ENCODE results near the gene APPBP2. TPM values are rescaled to one million over a fixed set of nuclear protein-coding genes. Genes with fewer than 3 reads are reported as not detected.
A peak's percentile ranks its signal among the peaks of the same experiment; 100 is the strongest.

The APPBP2 gene
- total RNA-seq, 6 experiments from 2014 or later = 51.5 to 65.9 (median 58.8) TPM

GRCh38 chr17:60508384-60508980, 17.6 kb downstream of the APPBP2 start:
- no peaks in the 10 kb centered on the region for H3K9me3 Mint-ChIP-seq
- H3K27ac Mint-ChIP-seq = 0 out of 2 replicates have a peak overlapping the region, but pooled peaks have one; percentile 9

GRCh38 chr17:60506312-60506711, 19.7 kb downstream of the APPBP2 start:
- DNase-seq = peak; percentile 80
- Mint-ChIP-seq H3K4me1 (ENCODE audit: low read depth) (peaks cover 34% of the 10 kb centered on the region), H3K9me3 (no peaks in the 10 kb centered on the region), H3K27me3 (ENCODE audit: insufficient read depth) (no peaks in the 10 kb centered on the region), H3K27ac (peak overlapping the region; percentile 87), H3K4me3 (peak overlapping the region; percentile 27), H3K36me3 (ENCODE audit: low read depth) (peaks cover 5% of the 10 kb centered on the region)
- TF ChIP-seq CTCF (IDR thresholded peaks at IDR 0.05) = no peak

More at GRCh38 chr17:60508384-60508980, 17.6 kb downstream of the APPBP2 start:
- no peak overlapping the region for H3K4me3 Mint-ChIP-seq
- peaks cover 34% of the 10 kb centered on the region for H3K4me1 Mint-ChIP-seq (ENCODE audit: low read depth)
- peaks cover 12% of the 10 kb centered on the region for H3K36me3 Mint-ChIP-seq (ENCODE audit: low read depth)
- TF ChIP-seq CTCF (IDR thresholded peaks at IDR 0.05) = no peak
- no peaks in the 10 kb centered on the region for H3K27me3 Mint-ChIP-seq (ENCODE audit: insufficient read depth)
- DNase-seq = no peak

GRCh38 chr17:60502145-60502544, 23.9 kb downstream of the APPBP2 start:
- no peak for TF ChIP-seq CTCF (IDR thresholded peaks at IDR 0.05)
- Mint-ChIP-seq H3K4me3 (no peak overlapping the region), H3K27me3 (ENCODE audit: insufficient read depth) (no peaks in the 10 kb centered on the region)

GRCh38 chr17:60501589-60501988, 24.5 kb downstream of the APPBP2 start:
- no peaks in the 10 kb centered on the region for H3K27me3 Mint-ChIP-seq (ENCODE audit: insufficient read depth)
- H3K4me1 Mint-ChIP-seq (ENCODE audit: low read depth) = peaks cover 10% of the 10 kb centered on the region
- no peak overlapping the region for H3K27ac Mint-ChIP-seq
- no peak overlapping the region for H3K4me3 Mint-ChIP-seq
- no peak for TF ChIP-seq CTCF (IDR thresholded peaks at IDR 0.05)
- H3K36me3 Mint-ChIP-seq (ENCODE audit: low read depth) = peaks cover 21% of the 10 kb centered on the region
- H3K9me3 Mint-ChIP-seq = no peaks in the 10 kb centered on the region
- DNase-seq = no peak

More at GRCh38 chr17:60502145-60502544, 23.9 kb downstream of the APPBP2 start:
- Mint-ChIP-seq H3K27ac (no peak overlapping the region), H3K9me3 (no peaks in the 10 kb centered on the region), H3K36me3 (ENCODE audit: low read depth) (peaks cover 17% of the 10 kb centered on the region), H3K4me1 (ENCODE audit: low read depth) (peaks cover 16% of the 10 kb centered on the region)
- DNase-seq = no peak

- Mint-ChIP-seq H3K36me3 (ENCODE audit: low read depth) (peaks cover 65% of the 10 kb centered on the region), H3K27me3 (ENCODE audit: insufficient read depth) (no peaks in the 10 kb centered on the region; the same call in 1 of the 2 replicates), H3K9me3 (peaks cover 26% of the 10 kb centered on the region), H3K4me3 (no peak overlapping the region), H3K4me1 (ENCODE audit: low read depth) (peaks cover 10% of the 10 kb centered on the region; the same call in 1 of the 2 replicates), H3K27ac (no peak overlapping the region; the same call in 1 of the 2 replicates)
- no peak for DNase-seq
- TF ChIP-seq CTCF (IDR thresholded peaks at IDR 0.05) = no peak
Measured at GRCh38 chr17:60496041-60496440, 30.0 kb downstream of the APPBP2 start.

Data from HFFc6 (cell line).